Measurements from ENCODE around the gene TRAF3IP1.

The TRAF3IP1 gene

DNA sequence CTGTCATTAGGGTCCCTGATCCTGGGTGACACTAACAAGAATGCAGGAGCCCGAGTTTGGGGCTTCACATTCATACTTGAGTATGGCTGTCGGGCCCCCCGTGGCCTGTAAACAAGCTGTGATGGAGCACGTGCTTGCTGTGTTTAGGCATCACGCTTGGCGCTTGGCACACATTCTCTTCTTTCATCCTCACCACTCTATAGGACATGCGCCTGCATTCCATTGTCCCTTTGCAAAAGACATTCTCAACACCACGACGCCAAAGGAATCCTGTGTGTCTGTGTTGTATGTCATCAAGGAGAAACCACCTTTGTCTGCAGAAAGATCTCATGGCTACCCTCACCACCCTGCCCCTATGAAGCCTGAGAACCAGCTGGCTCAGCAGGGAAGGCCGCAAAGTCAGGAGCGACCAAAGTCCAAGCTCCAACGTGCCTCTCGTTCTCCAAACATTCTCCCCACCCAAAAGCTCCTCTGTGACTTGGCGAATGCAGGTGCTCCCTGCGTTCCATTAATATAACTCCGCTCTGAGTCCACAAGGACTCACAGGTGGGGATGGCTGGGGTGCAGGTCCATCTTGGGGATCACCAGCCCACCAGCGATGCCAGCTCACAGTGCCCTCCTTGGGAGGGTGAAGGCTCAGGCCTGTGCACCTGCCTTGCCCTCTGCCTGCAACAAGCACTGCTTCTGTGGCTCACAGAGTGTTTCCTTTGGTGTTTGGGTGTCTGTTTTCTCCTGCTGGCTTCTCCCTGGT, 25.8 kb upstream of the TRAF3IP1 start:
- DNase-seq, result no peak
- Histone ChIP-seq H3K4me3 (ENCODE audit: control insufficient read depth in 1 of 7, extremely low read depth in 1 of 7, insufficient read depth in 4 of 7, low read depth in 2 of 7, low read length in 6 of 7) (no peak overlapping the region), H3K27me3 (replicated peaks in 2 of 5; ENCODE audit: control insufficient read depth in 4 of 5, insufficient read depth in 5 of 5, low read length in 4 of 5) (peaks cover 0 to 13% (median 0%) of the 10 kb centered on the region in 5 experiments), H3K4me1 (ENCODE audit: control extremely low read depth in 1 of 4, control insufficient read depth in 4 of 4, insufficient read depth in 4 of 4, low read length in 3 of 4) (peaks cover 0 to 5% (median 5%) of the 10 kb centered on the region in 4 experiments), H3K9me3 (ENCODE audit: control extremely low read depth in 1 of 5, control insufficient read depth in 4 of 5, insufficient read depth in 2 of 5, low read depth in 1 of 5, low read length in 4 of 5) (no peaks in the 10 kb centered on the region), H3K36me3 (ENCODE audit: control insufficient read depth in 4 of 4, insufficient read depth in 4 of 4, low read length in 3 of 4) (no peaks in the 10 kb centered on the region), H3K27ac (ENCODE audit: insufficient read depth in 1 of 2, low read depth in 1 of 2, low read length in 2 of 2, poor library complexity in 1 of 2, severe bottlenecking in 2 of 2) (no peak overlapping the region)
- WGBS (ENCODE audit: insufficient coverage), result 97% methylated on average over 12 of the region's 17 CpGs
- ChIA-PET CTCF (no interaction called here), POLR2A (no interaction called here)

DNA sequence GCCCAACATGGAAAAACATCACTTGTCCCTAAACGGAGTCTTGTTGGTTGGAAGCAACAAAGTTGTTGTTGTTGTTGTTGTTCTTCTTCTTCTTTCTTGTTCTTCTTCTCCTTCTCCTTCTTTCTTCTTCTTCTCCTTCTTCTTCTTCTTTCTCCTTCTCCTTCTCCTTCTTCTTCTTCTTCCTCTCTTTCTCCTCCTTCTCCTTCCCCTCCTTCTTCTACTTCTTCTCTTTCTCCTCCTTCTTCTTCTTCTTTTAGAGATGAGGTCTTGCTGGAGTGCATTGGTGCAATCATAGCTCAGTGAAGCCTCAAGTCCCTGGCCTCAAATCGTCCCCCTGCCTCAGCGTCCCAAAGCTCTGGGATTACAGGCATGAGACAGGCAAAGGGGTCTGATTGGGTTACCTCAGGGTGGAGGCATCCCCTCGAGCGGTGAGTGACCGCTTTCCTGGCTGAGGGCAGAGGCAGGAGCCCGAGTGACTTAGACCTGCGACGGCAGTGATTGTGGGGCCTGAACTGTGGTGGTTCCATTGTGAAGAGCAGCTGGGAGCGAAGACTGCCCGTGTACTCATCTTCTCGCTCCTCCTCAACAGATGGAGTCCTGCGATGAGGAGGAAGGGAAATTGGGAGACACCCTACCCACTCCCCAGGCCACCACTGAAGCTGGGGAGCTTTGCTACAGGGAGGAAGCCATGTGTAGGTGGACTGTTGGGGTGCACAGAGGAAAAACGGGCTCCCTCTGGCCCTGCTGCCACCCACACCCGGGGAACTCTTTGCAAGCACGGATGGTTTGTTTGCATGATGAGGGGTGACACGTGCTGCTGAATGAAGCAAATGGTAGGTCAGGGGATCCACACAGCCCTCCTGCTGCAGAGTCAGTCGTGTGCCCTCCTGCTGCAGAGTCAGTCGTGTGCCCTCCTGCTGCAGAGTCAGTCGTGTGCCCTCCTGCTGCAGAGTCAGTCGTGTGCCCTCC, 24.9 kb upstream of the TRAF3IP1 start:
- H3K4me1 ChIP-seq (ENCODE audit: control extremely low read depth in 1 of 4, control insufficient read depth in 4 of 4, insufficient read depth in 4 of 4, low read length in 3 of 4), result no peaks in the 10 kb centered on the region
- no peak overlapping the region for H3K4me3 ChIP-seq (ENCODE audit: control insufficient read depth in 1 of 7, extremely low read depth in 1 of 7, insufficient read depth in 4 of 7, low read depth in 2 of 7, low read length in 6 of 7)
- no peak overlapping the region for H3K27ac ChIP-seq (ENCODE audit: insufficient read depth in 1 of 2, low read depth in 1 of 2, low read length in 2 of 2, poor library complexity in 1 of 2, severe bottlenecking in 2 of 2)
- H3K27me3 ChIP-seq (replicated peaks in 2 of 5; ENCODE audit: control insufficient read depth in 4 of 5, insufficient read depth in 5 of 5, low read length in 4 of 5), result peaks cover 0 to 15% (median 0%) of the 10 kb centered on the region in 5 experiments
- no peak for DNase-seq
- H3K36me3 ChIP-seq (ENCODE audit: control insufficient read depth in 4 of 4, insufficient read depth in 4 of 4, low read length in 3 of 4), result no peaks in the 10 kb centered on the region
- POLR2A ChIA-PET, result no interaction called here
- WGBS (ENCODE audit: insufficient coverage), result 93% methylated on average over 11 of the region's 21 CpGs
- no peaks in the 10 kb centered on the region for H3K9me3 ChIP-seq (ENCODE audit: control extremely low read depth in 1 of 5, control insufficient read depth in 4 of 5, insufficient read depth in 2 of 5, low read depth in 1 of 5, low read length in 4 of 5)
- CTCF ChIA-PET, result no interaction called here

DNA sequence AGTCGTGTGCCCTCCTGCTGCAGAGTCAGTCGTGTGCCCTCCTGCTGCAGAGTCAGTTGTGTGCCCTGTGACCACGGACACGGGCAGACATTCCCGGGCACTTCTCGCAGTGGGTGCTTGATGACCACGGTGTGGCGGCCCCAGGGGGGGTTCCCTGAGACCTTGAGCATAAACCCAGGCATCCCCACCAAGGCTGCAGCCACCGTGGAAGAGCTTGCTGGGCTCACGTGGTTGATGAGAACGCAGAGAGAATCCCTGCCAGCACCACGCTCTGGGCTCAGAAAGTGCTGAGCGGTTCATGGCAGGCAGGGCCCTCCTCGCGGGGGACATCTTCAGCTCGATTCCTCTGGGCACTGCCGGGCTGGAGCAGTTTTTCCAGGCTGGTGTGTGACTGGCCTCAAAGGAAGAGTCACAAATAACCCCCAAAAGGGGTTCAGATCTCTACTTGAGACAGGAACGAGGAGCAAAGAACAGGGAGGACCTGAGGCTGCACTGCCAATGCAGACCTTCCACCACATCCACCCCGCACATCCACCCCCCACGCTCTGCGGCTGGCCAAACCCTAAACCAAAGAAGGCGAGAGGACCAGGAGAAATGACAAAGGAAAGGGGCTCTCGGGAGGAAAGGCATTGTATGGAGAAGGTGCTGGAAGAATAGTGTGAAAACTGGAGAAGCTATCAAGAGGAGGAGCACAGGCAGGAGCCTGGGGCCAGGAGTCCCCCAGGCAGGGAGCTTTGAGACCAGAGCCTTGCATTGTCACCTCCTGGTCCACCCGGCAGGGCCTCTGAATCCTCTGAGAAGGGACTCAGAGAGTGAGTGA, 23.5 kb upstream of the TRAF3IP1 start:
- POLR2A ChIA-PET, result interaction anchor here (0.9 kb wide), 1 partner anchor 736 kb away, joined by 3 read pairs; no protein-coding TSS in a partner anchor
- no peaks in the 10 kb centered on the region for H3K9me3 ChIP-seq (ENCODE audit: control extremely low read depth in 1 of 5, control insufficient read depth in 4 of 5, insufficient read depth in 2 of 5, low read depth in 1 of 5, low read length in 4 of 5)
- H3K27me3 ChIP-seq (replicated peaks in 2 of 5; ENCODE audit: control insufficient read depth in 4 of 5, insufficient read depth in 5 of 5, low read length in 4 of 5), result peaks cover 0 to 15% (median 0%) of the 10 kb centered on the region in 5 experiments
- no peak for DNase-seq
- WGBS (ENCODE audit: insufficient coverage), result 90% methylated on average over 18 of the region's 24 CpGs
- CTCF ChIA-PET, result no interaction called here
- H3K4me3 ChIP-seq (ENCODE audit: control insufficient read depth in 1 of 7, extremely low read depth in 1 of 7, insufficient read depth in 4 of 7, low read depth in 2 of 7, low read length in 6 of 7), result no peak overlapping the region
- no peak overlapping the region for H3K27ac ChIP-seq (ENCODE audit: insufficient read depth in 1 of 2, low read depth in 1 of 2, low read length in 2 of 2, poor library complexity in 1 of 2, severe bottlenecking in 2 of 2)
- no peaks in the 10 kb centered on the region for H3K36me3 ChIP-seq (ENCODE audit: control insufficient read depth in 4 of 4, insufficient read depth in 4 of 4, low read length in 3 of 4)
- H3K4me1 ChIP-seq (ENCODE audit: control extremely low read depth in 1 of 4, control insufficient read depth in 4 of 4, insufficient read depth in 4 of 4, low read length in 3 of 4), result no peaks in the 10 kb centered on the region

DNA sequence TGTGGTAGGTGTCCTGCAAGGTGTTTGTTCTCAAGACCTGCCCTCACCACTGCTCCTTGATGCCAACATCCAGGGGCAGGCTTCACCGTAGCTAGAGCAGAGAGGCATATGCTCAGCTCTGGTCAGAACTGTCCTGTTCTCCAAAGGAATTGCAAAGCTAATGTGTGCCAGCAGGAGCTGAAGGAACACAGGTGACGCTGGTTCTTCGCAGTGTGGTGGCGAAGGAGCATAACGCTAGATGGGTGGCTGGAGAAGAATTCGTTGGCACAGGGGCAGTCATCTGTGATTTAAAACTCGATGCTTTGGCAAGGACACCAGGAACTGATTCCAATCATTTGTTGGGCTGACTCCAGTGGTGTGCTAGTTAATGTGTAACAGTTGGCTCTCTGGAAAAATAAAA, 20.5 kb upstream of the TRAF3IP1 start:
- Histone ChIP-seq H3K27ac (ENCODE audit: insufficient read depth in 1 of 2, low read depth in 1 of 2, low read length in 2 of 2, poor library complexity in 1 of 2, severe bottlenecking in 2 of 2) (no peak overlapping the region), H3K36me3 (ENCODE audit: control insufficient read depth in 4 of 4, insufficient read depth in 4 of 4, low read length in 3 of 4) (no peaks in the 10 kb centered on the region), H3K4me3 (ENCODE audit: control insufficient read depth in 1 of 7, extremely low read depth in 1 of 7, insufficient read depth in 4 of 7, low read depth in 2 of 7, low read length in 6 of 7) (no peak overlapping the region), H3K9me3 (ENCODE audit: control extremely low read depth in 1 of 5, control insufficient read depth in 4 of 5, insufficient read depth in 2 of 5, low read depth in 1 of 5, low read length in 4 of 5) (no peaks in the 10 kb centered on the region), H3K4me1 (ENCODE audit: control extremely low read depth in 1 of 4, control insufficient read depth in 4 of 4, insufficient read depth in 4 of 4, low read length in 3 of 4) (no peaks in the 10 kb centered on the region), H3K27me3 (replicated peaks in 2 of 5; ENCODE audit: control insufficient read depth in 4 of 5, insufficient read depth in 5 of 5, low read length in 4 of 5) (peaks cover 0 to 10% (median 0%) of the 10 kb centered on the region in 5 experiments)
- ChIA-PET CTCF (interaction anchor here (1.2 kb wide), 1 partner anchor 9 kb away, joined by 3 read pairs; no protein-coding TSS in a partner anchor), POLR2A (interaction anchor here (0.7 kb wide), 1 partner anchor 41 kb away, joined by 6 read pairs; no protein-coding TSS in a partner anchor)
- DNase-seq, result no peak
- WGBS (ENCODE audit: insufficient coverage), result over 99% methylated on average over 7 of the region's 7 CpGs

DNA sequence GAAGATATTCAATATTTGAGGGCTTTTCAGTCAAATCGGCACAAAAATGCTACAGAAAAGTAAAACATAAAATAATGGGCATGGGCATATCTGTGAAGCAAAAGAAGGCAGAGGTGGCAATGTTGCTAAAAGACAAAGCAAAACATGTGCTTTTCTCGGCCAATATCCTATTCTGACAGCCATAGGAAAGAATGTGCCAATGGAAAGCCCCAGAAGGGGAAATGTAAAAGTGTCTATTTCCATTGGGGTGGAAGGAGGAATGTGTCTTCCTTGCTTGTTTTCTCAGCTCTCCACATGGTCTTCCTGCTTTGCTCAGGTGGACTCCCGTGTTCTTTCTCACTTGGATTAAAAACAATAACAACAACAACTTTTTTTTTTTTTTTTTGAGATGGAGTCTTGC, 18.2 kb upstream of the TRAF3IP1 start:
- DNase-seq, result no peak
- Histone ChIP-seq H3K27ac (ENCODE audit: insufficient read depth in 1 of 2, low read depth in 1 of 2, low read length in 2 of 2, poor library complexity in 1 of 2, severe bottlenecking in 2 of 2) (no peak overlapping the region), H3K4me1 (ENCODE audit: control extremely low read depth in 1 of 4, control insufficient read depth in 4 of 4, insufficient read depth in 4 of 4, low read length in 3 of 4) (no peaks in the 10 kb centered on the region), H3K36me3 (ENCODE audit: control insufficient read depth in 4 of 4, insufficient read depth in 4 of 4, low read length in 3 of 4) (no peaks in the 10 kb centered on the region), H3K27me3 (replicated peaks in 2 of 5; ENCODE audit: control insufficient read depth in 4 of 5, insufficient read depth in 5 of 5, low read length in 4 of 5) (peaks cover 0 to 7% (median 0%) of the 10 kb centered on the region in 5 experiments), H3K9me3 (ENCODE audit: control extremely low read depth in 1 of 5, control insufficient read depth in 4 of 5, insufficient read depth in 2 of 5, low read depth in 1 of 5, low read length in 4 of 5) (no peaks in the 10 kb centered on the region), H3K4me3 (ENCODE audit: control insufficient read depth in 1 of 7, extremely low read depth in 1 of 7, insufficient read depth in 4 of 7, low read depth in 2 of 7, low read length in 6 of 7) (no peak overlapping the region)
- ChIA-PET CTCF (no interaction called here), POLR2A (no interaction called here)
- 100% methylated on average over 2 of the region's 3 CpGs for WGBS (ENCODE audit: insufficient coverage)

DNA sequence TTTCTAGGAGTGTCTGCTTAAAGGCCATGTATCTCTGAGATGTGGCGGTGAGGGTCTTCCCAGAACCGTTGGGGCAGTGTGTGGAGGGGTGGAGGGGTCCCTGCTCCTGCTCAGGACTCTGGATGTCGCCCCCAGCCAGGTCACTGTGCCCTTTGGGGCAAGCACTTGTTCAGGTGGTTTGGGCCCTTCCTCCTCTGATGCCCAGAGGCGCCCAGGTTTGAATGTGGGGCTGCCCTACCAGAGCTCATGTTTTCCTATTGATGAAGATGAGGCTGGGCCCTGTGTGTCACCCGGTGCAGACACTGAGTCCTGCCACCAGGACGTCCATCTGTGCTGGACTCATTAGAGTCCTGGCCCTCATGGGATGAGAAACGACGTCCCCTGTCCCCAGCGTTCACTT, 17.6 kb upstream of the TRAF3IP1 start:
- no peak overlapping the region for H3K4me3 ChIP-seq (ENCODE audit: control insufficient read depth in 1 of 7, extremely low read depth in 1 of 7, insufficient read depth in 4 of 7, low read depth in 2 of 7, low read length in 6 of 7)
- WGBS (ENCODE audit: insufficient coverage), result 95% methylated on average over 7 of the region's 9 CpGs
- no peaks in the 10 kb centered on the region for H3K36me3 ChIP-seq (ENCODE audit: control insufficient read depth in 4 of 4, insufficient read depth in 4 of 4, low read length in 3 of 4)
- POLR2A ChIA-PET, result no interaction called here
- H3K27ac ChIP-seq (ENCODE audit: insufficient read depth in 1 of 2, low read depth in 1 of 2, low read length in 2 of 2, poor library complexity in 1 of 2, severe bottlenecking in 2 of 2), result no peak overlapping the region
- DNase-seq, result no peak
- CTCF ChIA-PET, result no interaction called here
- H3K9me3 ChIP-seq (ENCODE audit: control extremely low read depth in 1 of 5, control insufficient read depth in 4 of 5, insufficient read depth in 2 of 5, low read depth in 1 of 5, low read length in 4 of 5), result no peaks in the 10 kb centered on the region
- no peaks in the 10 kb centered on the region for H3K4me1 ChIP-seq (ENCODE audit: control extremely low read depth in 1 of 4, control insufficient read depth in 4 of 4, insufficient read depth in 4 of 4, low read length in 3 of 4)
- peaks cover 0 to 2% (median 0%) of the 10 kb centered on the region in 5 experiments for H3K27me3 ChIP-seq (replicated peaks in 2 of 5; ENCODE audit: control insufficient read depth in 4 of 5, insufficient read depth in 5 of 5, low read length in 4 of 5)
